C4-2B (cell line): Measurements from ENCODE around the gene C5orf24.

Source experiments
- CTCF ChIP-seq: fragments of 450-650 bp; conservative IDR thresholded peaks from 2 replicates; pipeline ENCODE4 v1.5.1; 2017; ENCODE audit warnings: mild to moderate bottlenecking
- ZFX ChIP-seq: fragments of 450-650 bp; IDR thresholded peaks from 2 replicates; pipeline ENCODE4 v1.6.1; 2017

- no peak for TF ChIP-seq CTCF
- TF ChIP-seq ZFX, result no peak
Measured at GRCh38 chr5:134878403-134878802, 32.6 kb downstream of the C5orf24 start.
